ENCODE data around the gene BMPR1A. TPM values are rescaled to one million over a fixed set of nuclear protein-coding genes. Genes with fewer than 3 reads are reported as not detected.

BMPR1A gene
- total RNA-seq, 1 experiment from 2014 or later = 63.2 TPM

DNA sequence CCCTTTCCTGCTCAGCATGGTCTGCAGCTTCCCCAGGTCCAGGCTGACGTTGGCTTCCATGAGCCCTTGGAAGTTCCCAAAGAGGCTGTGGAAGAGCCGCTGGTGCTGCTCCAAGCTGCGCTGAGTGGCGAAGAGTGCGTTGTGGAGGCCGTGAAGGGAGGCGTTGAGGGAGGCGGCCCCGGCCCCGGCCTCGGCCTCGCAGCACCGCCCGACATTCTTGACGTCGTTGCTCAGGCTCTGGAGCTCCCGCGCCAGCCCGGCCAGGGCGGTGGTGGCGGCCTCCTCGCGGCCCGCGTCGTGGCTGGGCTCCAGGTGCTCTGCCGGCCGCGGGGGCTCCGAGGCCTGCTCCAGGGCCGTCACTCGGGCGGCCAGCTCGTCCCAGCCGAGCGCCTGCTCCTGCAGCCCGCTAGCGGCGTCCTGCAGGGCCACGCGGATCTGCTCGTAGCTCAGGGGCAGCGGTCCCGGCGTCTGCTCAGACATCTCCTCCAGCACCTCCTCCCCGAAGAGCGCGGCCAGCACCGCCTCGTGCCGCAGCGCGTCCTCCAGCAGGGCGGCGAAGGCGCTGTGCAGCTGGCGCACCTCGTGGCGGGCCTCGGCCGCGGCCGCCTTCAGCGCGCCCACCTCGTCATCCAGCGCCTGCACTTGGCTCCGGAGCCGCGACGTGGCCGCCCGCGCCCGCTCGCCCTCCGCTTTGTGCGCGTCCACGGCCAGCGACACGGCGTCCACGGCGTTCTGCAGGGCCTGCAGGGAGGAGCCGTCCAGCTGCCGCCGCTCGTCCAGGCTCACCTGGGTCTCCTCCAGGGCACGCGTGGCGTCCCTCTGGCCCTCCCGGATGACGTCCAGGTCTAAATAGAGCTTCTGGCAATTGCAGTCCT is 186.3 kb downstream of the BMPR1A start:
- H3K27ac Mint-ChIP-seq (ENCODE audit: unreplicated experiment) = no peak overlapping the region
- TF ChIP-seq, protein P1, sequence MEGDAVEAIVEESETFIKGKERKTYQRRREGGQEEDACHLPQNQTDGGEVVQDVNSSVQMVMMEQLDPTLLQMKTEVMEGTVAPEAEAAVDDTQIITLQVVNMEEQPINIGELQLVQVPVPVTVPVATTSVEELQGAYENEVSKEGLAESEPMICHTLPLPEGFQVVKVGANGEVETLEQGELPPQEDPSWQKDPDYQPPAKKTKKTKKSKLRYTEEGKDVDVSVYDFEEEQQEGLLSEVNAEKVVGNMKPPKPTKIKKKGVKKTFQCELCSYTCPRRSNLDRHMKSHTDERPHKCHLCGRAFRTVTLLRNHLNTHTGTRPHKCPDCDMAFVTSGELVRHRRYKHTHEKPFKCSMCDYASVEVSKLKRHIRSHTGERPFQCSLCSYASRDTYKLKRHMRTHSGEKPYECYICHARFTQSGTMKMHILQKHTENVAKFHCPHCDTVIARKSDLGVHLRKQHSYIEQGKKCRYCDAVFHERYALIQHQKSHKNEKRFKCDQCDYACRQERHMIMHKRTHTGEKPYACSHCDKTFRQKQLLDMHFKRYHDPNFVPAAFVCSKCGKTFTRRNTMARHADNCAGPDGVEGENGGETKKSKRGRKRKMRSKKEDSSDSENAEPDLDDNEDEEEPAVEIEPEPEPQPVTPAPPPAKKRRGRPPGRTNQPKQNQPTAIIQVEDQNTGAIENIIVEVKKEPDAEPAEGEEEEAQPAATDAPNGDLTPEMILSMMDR (IDR thresholded peaks at IDR 0.05; ENCODE audit: insufficient read depth in 1 of 2, low read depth in 1 of 2, low read length in 1 of 2, severe bottlenecking in 1 of 2, unreplicated experiment in 1 of 2) = no peak
- no peak overlapping the region for H3K4me3 Mint-ChIP-seq (ENCODE audit: unreplicated experiment)
- H3K36me3 Mint-ChIP-seq (ENCODE audit: insufficient read depth, unreplicated experiment) = peaks cover 12% of the 10 kb centered on the region
- no peaks in the 10 kb centered on the region for H3K9me3 Mint-ChIP-seq (ENCODE audit: unreplicated experiment)
- CTCF ChIA-PET = interaction anchor here (2.5 kb wide), 1 partner anchor 24 kb away, joined by 9 read pairs; no protein-coding TSS in a partner anchor
- POLR2A ChIA-PET = no interaction called here
- no peaks in the 10 kb centered on the region for H3K36me3 ChIP-seq (ENCODE audit: control insufficient read depth, insufficient read depth, low read length)
- no peaks in the 10 kb centered on the region for H3K27me3 ChIP-seq (replicated peaks; ENCODE audit: control insufficient read depth, insufficient read depth, low read length)
- BruUV-seq (replicated peaks) = no TSS peak
- no peaks in the 10 kb centered on the region for H3K4me1 ChIP-seq
- H3K9me3 ChIP-seq = no peaks in the 10 kb centered on the region
- DNase-seq = no peak
- no peak overlapping the region for H3K4me3 ChIP-seq (ENCODE audit: low read depth, low read length)
- no peaks in the 10 kb centered on the region for H3K4me1 Mint-ChIP-seq (ENCODE audit: low read depth, unreplicated experiment)
- no peaks in the 10 kb centered on the region for H3K27me3 Mint-ChIP-seq (ENCODE audit: insufficient read depth, unreplicated experiment)
- intact Hi-C loops (cut with micrococcal nuclease; ENCODE audit: unreplicated experiment) = no loop called here

DNA sequence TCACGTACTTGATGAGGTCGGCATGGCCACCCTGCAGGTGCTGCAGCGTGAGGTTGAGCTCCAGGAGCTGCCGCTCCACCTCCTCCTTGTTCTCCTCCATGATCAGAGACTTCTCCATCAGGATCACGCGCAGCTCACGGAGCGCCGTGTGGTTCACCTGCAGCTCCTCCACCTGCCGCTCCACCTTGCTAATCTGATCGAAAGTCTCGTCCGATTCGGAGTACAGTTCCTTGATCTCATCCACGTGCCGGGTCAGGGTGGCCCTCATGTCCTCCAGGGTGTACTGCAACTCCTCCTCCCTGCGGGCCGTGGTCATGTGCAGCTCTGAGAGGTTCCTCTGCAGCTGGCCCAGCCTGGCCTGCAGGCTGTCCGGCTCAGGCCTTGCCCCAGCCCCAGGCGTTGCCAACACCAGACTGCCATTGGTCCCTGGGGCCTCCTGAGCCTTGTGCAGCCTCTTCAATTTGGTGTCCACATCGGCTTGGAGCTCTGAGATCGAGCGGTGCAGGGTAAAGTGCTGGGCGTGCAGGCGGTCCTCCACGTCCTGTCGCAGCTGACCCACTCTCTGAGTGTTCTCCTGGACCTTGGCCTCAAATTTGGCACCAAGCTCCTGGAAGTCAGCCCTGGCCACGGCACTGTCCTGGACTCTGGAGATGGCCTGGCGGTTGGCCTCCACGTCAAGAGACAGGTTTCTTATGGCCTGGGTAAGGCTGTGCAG is 187.1 kb downstream of the BMPR1A start:
- ChIA-PET CTCF (interaction anchor here (2.5 kb wide), 1 partner anchor 23 kb away, joined by 9 read pairs; no protein-coding TSS in a partner anchor), POLR2A (no interaction called here)
- Histone ChIP-seq H3K4me1 (no peaks in the 10 kb centered on the region), H3K9me3 (no peaks in the 10 kb centered on the region), H3K4me3 (ENCODE audit: low read depth, low read length) (no peak overlapping the region), H3K27me3 (replicated peaks; ENCODE audit: control insufficient read depth, insufficient read depth, low read length) (no peaks in the 10 kb centered on the region), H3K36me3 (ENCODE audit: control insufficient read depth, insufficient read depth, low read length) (no peaks in the 10 kb centered on the region)
- TF ChIP-seq, protein P1 (IDR thresholded peaks at IDR 0.05; ENCODE audit: insufficient read depth in 1 of 2, low read depth in 1 of 2, low read length in 1 of 2, severe bottlenecking in 1 of 2, unreplicated experiment in 1 of 2) = no peak
- no peak for DNase-seq
- Mint-ChIP-seq H3K27me3 (ENCODE audit: insufficient read depth, unreplicated experiment) (no peaks in the 10 kb centered on the region), H3K4me1 (ENCODE audit: low read depth, unreplicated experiment) (no peaks in the 10 kb centered on the region), H3K4me3 (ENCODE audit: unreplicated experiment) (no peak overlapping the region), H3K36me3 (ENCODE audit: insufficient read depth, unreplicated experiment) (peaks cover 12% of the 10 kb centered on the region), H3K9me3 (ENCODE audit: unreplicated experiment) (no peaks in the 10 kb centered on the region), H3K27ac (ENCODE audit: unreplicated experiment) (no peak overlapping the region)
- BruUV-seq (replicated peaks) = no TSS peak
- intact Hi-C loops (cut with micrococcal nuclease; ENCODE audit: unreplicated experiment) = no loop called here

DNA sequence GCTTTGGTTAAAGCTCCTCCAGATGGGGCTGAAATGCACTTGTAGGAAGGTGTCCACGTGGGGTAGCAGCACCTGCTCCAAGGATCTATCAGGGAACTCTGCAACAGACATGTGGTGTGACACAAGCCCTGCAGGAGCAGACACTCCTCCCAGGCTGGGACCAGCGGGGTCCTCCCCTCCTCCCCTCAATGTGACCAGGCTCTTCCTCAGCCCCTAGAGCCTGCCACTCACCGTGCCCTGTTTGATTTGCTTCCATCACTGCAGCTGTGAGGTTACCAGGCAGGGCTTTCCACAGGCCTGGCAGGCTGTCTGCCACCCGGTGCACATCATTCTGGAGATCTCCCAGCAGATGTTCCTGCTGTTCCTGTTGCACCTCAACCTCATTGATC is 187.6 kb downstream of the BMPR1A start:
- no peaks in the 10 kb centered on the region for H3K9me3 ChIP-seq
- ChIA-PET POLR2A (no interaction called here), CTCF (interaction anchor here (2.5 kb wide), 1 partner anchor 23 kb away, joined by 9 read pairs; no protein-coding TSS in a partner anchor)
- intact Hi-C loops (cut with micrococcal nuclease; ENCODE audit: unreplicated experiment) = no loop called here
- H3K27me3 ChIP-seq (replicated peaks; ENCODE audit: control insufficient read depth, insufficient read depth, low read length) = no peaks in the 10 kb centered on the region
- TF ChIP-seq, protein P1 (IDR thresholded peaks at IDR 0.05; ENCODE audit: insufficient read depth in 1 of 2, low read depth in 1 of 2, low read length in 1 of 2, severe bottlenecking in 1 of 2, unreplicated experiment in 1 of 2) = no peak
- DNase-seq = no peak
- no peaks in the 10 kb centered on the region for H3K4me1 Mint-ChIP-seq (ENCODE audit: low read depth, unreplicated experiment)
- H3K4me1 ChIP-seq = no peaks in the 10 kb centered on the region
- no peaks in the 10 kb centered on the region for H3K27me3 Mint-ChIP-seq (ENCODE audit: insufficient read depth, unreplicated experiment)
- H3K36me3 Mint-ChIP-seq (ENCODE audit: insufficient read depth, unreplicated experiment) = peaks cover 12% of the 10 kb centered on the region
- BruUV-seq (replicated peaks) = no TSS peak
- no peaks in the 10 kb centered on the region for H3K36me3 ChIP-seq (ENCODE audit: control insufficient read depth, insufficient read depth, low read length)
- no peak overlapping the region for H3K27ac Mint-ChIP-seq (ENCODE audit: unreplicated experiment)
- no peak overlapping the region for H3K4me3 Mint-ChIP-seq (ENCODE audit: unreplicated experiment)
- H3K4me3 ChIP-seq (ENCODE audit: low read depth, low read length) = no peak overlapping the region
- H3K9me3 Mint-ChIP-seq (ENCODE audit: unreplicated experiment) = no peaks in the 10 kb centered on the region

Data from Caco-2 (cell line).